ENCODE measurements around the gene IFNA8. TPM values are rescaled to one million over a fixed set of nuclear protein-coding genes. Genes with fewer than 3 reads are reported as not detected.

The IFNA8 gene
- total and polyA plus RNA-seq, 2 experiments from 2014 or later: not detected

DNA sequence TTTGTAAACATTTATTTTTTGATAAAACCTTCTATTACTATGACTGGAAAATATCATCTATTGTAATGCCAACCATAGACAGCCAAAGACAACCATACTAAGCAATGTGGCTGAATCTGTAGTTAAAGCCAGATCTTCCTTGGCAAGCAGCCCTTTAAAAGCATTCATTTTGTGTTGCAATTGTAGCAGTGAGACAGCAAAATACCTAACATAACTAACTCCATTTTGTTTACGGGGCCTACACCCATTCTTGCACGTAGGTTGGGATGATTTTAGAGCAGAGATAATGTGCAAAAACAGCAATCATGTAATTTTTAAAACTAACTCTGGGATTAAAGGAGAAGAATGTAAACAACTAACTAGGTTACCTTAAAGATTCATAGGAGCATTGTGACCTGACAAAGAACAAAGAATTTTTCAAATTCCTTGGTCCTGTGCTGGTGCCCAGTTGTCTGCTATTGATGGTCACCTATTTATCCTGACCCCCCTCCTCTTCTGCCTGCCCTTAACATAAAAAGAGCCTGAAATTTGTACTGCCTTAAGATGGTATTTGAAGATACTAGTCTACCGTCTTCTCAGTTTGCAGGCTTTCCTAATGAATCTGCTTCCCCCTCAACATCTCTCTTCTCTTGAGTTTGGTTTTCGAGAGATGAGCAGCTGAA is 41.9 kb downstream of the IFNA8 start:
- no peaks in the 10 kb centered on the region for H3K9me3 ChIP-seq (ENCODE audit: low read depth)
- DNase-seq (ENCODE audit: low read depth in 1 of 2, low spot score in 1 of 2): peak in 1 of 2 donors; percentile 50
- H3K36me3 ChIP-seq: no peaks in the 10 kb centered on the region
- H3K4me1 ChIP-seq (ENCODE audit: low read depth): no peaks in the 10 kb centered on the region
- TF ChIP-seq, protein P1, sequence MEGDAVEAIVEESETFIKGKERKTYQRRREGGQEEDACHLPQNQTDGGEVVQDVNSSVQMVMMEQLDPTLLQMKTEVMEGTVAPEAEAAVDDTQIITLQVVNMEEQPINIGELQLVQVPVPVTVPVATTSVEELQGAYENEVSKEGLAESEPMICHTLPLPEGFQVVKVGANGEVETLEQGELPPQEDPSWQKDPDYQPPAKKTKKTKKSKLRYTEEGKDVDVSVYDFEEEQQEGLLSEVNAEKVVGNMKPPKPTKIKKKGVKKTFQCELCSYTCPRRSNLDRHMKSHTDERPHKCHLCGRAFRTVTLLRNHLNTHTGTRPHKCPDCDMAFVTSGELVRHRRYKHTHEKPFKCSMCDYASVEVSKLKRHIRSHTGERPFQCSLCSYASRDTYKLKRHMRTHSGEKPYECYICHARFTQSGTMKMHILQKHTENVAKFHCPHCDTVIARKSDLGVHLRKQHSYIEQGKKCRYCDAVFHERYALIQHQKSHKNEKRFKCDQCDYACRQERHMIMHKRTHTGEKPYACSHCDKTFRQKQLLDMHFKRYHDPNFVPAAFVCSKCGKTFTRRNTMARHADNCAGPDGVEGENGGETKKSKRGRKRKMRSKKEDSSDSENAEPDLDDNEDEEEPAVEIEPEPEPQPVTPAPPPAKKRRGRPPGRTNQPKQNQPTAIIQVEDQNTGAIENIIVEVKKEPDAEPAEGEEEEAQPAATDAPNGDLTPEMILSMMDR (IDR thresholded peaks at IDR 0.05; ENCODE audit: low read depth, low read length): no peak
- H3K27ac ChIP-seq: no peak overlapping the region
- no peaks in the 10 kb centered on the region for H3K27me3 ChIP-seq
- no peak overlapping the region for H3K4me3 ChIP-seq

DNA sequence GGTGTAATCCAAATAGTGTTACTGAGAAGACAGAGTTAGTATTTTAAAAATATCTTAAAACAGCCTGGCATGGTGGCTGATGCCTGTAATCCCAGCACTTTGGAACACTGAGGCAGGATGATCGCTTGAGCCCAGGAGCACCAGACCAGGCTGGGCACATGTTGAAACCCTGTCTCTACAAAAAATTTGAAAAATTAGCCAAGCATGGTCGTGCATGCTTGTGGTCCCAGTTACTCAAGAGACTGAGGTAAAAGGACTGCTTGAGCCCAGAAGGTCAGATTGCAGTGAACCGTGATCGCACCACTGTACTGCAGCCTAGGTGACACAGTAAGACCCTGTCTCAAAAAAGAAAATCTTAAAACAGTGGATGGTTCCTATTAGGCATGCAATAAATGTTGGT is 43.8 kb downstream of the IFNA8 start:
- no peaks in the 10 kb centered on the region for H3K36me3 ChIP-seq
- TF ChIP-seq, protein P1 (IDR thresholded peaks at IDR 0.05; ENCODE audit: low read depth, low read length): no peak
- no peak for DNase-seq (ENCODE audit: low read depth in 1 of 2, low spot score in 1 of 2)
- H3K27me3 ChIP-seq: no peaks in the 10 kb centered on the region
- no peaks in the 10 kb centered on the region for H3K9me3 ChIP-seq (ENCODE audit: low read depth)
- no peak overlapping the region for H3K4me3 ChIP-seq
- no peak overlapping the region for H3K27ac ChIP-seq
- no peaks in the 10 kb centered on the region for H3K4me1 ChIP-seq (ENCODE audit: low read depth)

DNA sequence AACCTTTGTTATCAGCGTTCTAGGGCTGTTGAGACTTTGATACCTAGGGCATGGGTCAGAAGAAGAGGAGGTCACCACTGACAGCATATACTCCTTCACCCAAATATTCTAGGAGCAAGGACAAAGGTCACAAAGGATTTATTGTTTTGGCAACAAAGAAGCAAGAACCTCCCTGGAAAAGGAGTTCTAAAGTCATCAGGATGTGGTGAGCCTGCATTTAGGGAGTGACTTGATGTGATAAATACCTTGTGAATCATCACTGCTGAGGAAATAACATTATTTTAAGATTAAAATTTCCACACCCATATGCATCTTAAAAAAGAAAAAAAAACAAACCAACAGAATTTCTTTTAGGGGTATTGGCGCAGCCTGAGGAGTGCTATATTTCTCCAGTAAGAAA is 45.2 kb downstream of the IFNA8 start:
- Histone ChIP-seq H3K4me1 (ENCODE audit: low read depth) (no peaks in the 10 kb centered on the region), H3K27ac (no peak overlapping the region), H3K4me3 (no peak overlapping the region), H3K36me3 (no peaks in the 10 kb centered on the region), H3K9me3 (ENCODE audit: low read depth) (no peaks in the 10 kb centered on the region), H3K27me3 (no peaks in the 10 kb centered on the region)
- TF ChIP-seq, protein P1 (IDR thresholded peaks at IDR 0.05; ENCODE audit: low read depth, low read length): no peak
- DNase-seq (ENCODE audit: low read depth in 1 of 2, low spot score in 1 of 2): peak in 1 of 2 donors; percentile 68

DNA sequence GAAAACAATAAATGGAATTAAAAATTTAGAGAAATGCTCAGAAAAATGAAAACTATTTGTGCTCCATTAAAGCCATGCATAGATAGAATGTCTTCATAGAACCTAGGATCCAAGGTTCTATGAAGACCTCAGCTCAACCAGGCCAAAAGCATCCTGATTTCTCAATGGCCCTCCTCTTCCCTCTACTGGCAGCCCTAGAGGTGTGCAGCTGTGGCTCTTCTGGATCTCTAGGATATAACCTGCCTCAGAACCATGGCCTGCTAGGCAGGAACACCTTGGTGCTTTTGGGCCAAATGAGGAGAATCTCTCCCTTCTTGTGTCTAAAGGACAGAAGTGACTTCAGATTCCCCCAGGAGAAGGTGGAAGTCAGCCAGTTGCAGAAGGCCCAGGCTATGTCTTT is 46.4 kb downstream of the IFNA8 start:
- TF ChIP-seq, protein P1 (IDR thresholded peaks at IDR 0.05; ENCODE audit: low read depth, low read length): peak; percentile 71
- no peaks in the 10 kb centered on the region for H3K4me1 ChIP-seq (ENCODE audit: low read depth)
- no peak overlapping the region for H3K4me3 ChIP-seq
- H3K9me3 ChIP-seq (ENCODE audit: low read depth): no peaks in the 10 kb centered on the region
- peak; percentile 39 to 53 for DNase-seq (ENCODE audit: low read depth in 1 of 2, low spot score in 1 of 2)
- H3K36me3 ChIP-seq: no peaks in the 10 kb centered on the region
- H3K27ac ChIP-seq: no peak overlapping the region
- no peaks in the 10 kb centered on the region for H3K27me3 ChIP-seq

Other genes starting within 250 kb of the IFNA8 start
- gene IFNA21, start 242.5 kb upstream of the IFNA8 start, total RNA-seq: not detected in 2 replicates
- gene IFNA21, start 242.5 kb upstream of the IFNA8 start, polyA plus RNA-seq: not detected in 2 replicates
- gene IFNA4, start 221.5 kb upstream of the IFNA8 start, total RNA-seq: not detected in 2 replicates
- gene IFNA4, start 221.5 kb upstream of the IFNA8 start, polyA plus RNA-seq: not detected in 2 replicates
- not detected in 2 replicates for gene IFNA7, start 206.9 kb upstream of the IFNA8 start, total RNA-seq
- gene IFNA7, start 206.9 kb upstream of the IFNA8 start, polyA plus RNA-seq: not detected in 2 replicates
- gene IFNA10, start 202.0 kb upstream of the IFNA8 start, total RNA-seq: not detected in 2 replicates
- gene IFNA10, start 202.0 kb upstream of the IFNA8 start, polyA plus RNA-seq: not detected in 2 replicates
- not detected in 2 replicates for gene IFNA16, start 191.8 kb upstream of the IFNA8 start, total RNA-seq
- gene IFNA16, start 191.8 kb upstream of the IFNA8 start, polyA plus RNA-seq: not detected in 2 replicates
- not detected in 2 replicates for gene IFNA17, start 180.9 kb upstream of the IFNA8 start, total RNA-seq
- gene IFNA17, start 180.9 kb upstream of the IFNA8 start, polyA plus RNA-seq: not detected in 2 replicates
- not detected in 2 replicates for gene IFNA14, start 169.1 kb upstream of the IFNA8 start, total RNA-seq
- not detected in 2 replicates for gene IFNA14, start 169.1 kb upstream of the IFNA8 start, polyA plus RNA-seq
- not detected in 2 replicates for gene IFNA5, start 103.8 kb upstream of the IFNA8 start, total RNA-seq
- not detected in 2 replicates for gene IFNA5, start 103.8 kb upstream of the IFNA8 start, polyA plus RNA-seq
- 22.6 and 23.1 TPM in 2 replicates for gene KLHL9, start 73.7 kb upstream of the IFNA8 start, total RNA-seq
- 15.8 and 26.3 TPM in 2 replicates for gene KLHL9, start 73.7 kb upstream of the IFNA8 start, polyA plus RNA-seq
- not detected in 2 replicates for gene IFNA6, start 58.2 kb upstream of the IFNA8 start, total RNA-seq
- gene IFNA6, start 58.2 kb upstream of the IFNA8 start, polyA plus RNA-seq: not detected in 2 replicates
- gene IFNA13, start 41.1 kb upstream of the IFNA8 start, total RNA-seq: not detected in 2 replicates
- not detected in 2 replicates for gene IFNA13, start 41.1 kb upstream of the IFNA8 start, polyA plus RNA-seq
- gene IFNA2, start 23.7 kb upstream of the IFNA8 start, total RNA-seq: not detected in 2 replicates
- not detected in 2 replicates for gene IFNA2, start 23.7 kb upstream of the IFNA8 start, polyA plus RNA-seq
- gene IFNA1, start 31.3 kb downstream of the IFNA8 start, total RNA-seq: not detected in 2 replicates
- gene IFNA1, start 31.3 kb downstream of the IFNA8 start, polyA plus RNA-seq: not detected in 2 replicates
- gene IFNE, start 73.2 kb downstream of the IFNA8 start, total RNA-seq: not detected in 2 replicates
- gene IFNE, start 73.2 kb downstream of the IFNA8 start, polyA plus RNA-seq: not detected in 2 replicates